ENCODE results near the gene TMEM255B. TPM values are rescaled to one million over a fixed set of nuclear protein-coding genes. Genes with fewer than 3 reads are reported as not detected.

Gene TMEM255B
- total RNA-seq, 1 donor from 2014 or later = 0.26 TPM

GRCh38 chr13:113749507-113749906, 9.5 kb upstream of the TMEM255B start:
- no peak for DNase-seq (ENCODE audit: low spot score)
- H3K9me3 Mint-ChIP-seq = peaks cover 16% of the 10 kb centered on the region
- no peaks in the 10 kb centered on the region for H3K36me3 ChIP-seq
- peaks cover 17% of the 10 kb centered on the region for H3F3A ChIP-seq (ENCODE audit: low read depth)
- H3K27me3 Mint-ChIP-seq (ENCODE audit: insufficient read depth, low read depth) = peaks cover 26% of the 10 kb centered on the region
- peaks cover 7% of the 10 kb centered on the region for H3K36me3 Mint-ChIP-seq
- H3K9me3 ChIP-seq (ENCODE audit: low read depth) = no peaks in the 10 kb centered on the region
- H3K4me2 ChIP-seq = no peak overlapping the region
- H3K27ac ChIP-seq = no peak overlapping the region
- no peaks in the 10 kb centered on the region for H3K79me2 ChIP-seq (ENCODE audit: low read depth)
- H3K4me3 ChIP-seq = no peak overlapping the region
- H3K4me3 Mint-ChIP-seq = no peak overlapping the region
- H3K9ac ChIP-seq = no peak overlapping the region
- H3K27me3 ChIP-seq = no peaks in the 10 kb centered on the region
- H2AFZ ChIP-seq (replicated peaks) = no peak overlapping the region
- TF ChIP-seq, protein P1, sequence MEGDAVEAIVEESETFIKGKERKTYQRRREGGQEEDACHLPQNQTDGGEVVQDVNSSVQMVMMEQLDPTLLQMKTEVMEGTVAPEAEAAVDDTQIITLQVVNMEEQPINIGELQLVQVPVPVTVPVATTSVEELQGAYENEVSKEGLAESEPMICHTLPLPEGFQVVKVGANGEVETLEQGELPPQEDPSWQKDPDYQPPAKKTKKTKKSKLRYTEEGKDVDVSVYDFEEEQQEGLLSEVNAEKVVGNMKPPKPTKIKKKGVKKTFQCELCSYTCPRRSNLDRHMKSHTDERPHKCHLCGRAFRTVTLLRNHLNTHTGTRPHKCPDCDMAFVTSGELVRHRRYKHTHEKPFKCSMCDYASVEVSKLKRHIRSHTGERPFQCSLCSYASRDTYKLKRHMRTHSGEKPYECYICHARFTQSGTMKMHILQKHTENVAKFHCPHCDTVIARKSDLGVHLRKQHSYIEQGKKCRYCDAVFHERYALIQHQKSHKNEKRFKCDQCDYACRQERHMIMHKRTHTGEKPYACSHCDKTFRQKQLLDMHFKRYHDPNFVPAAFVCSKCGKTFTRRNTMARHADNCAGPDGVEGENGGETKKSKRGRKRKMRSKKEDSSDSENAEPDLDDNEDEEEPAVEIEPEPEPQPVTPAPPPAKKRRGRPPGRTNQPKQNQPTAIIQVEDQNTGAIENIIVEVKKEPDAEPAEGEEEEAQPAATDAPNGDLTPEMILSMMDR (IDR thresholded peaks at IDR 0.05) = no peak
- TF ChIP-seq EZH2phosphoT487 (IDR thresholded peaks at IDR 0.05) (no peak), EZH2 (IDR thresholded peaks at IDR 0.05) (no peak)
- H3K4me1 ChIP-seq = no peaks in the 10 kb centered on the region
- peak overlapping the region; percentile 14 for H3K27ac Mint-ChIP-seq
- no peaks in the 10 kb centered on the region for H4K20me1 ChIP-seq (ENCODE audit: low read depth)
- H3K4me1 Mint-ChIP-seq = peaks cover 14% of the 10 kb centered on the region

DNA sequence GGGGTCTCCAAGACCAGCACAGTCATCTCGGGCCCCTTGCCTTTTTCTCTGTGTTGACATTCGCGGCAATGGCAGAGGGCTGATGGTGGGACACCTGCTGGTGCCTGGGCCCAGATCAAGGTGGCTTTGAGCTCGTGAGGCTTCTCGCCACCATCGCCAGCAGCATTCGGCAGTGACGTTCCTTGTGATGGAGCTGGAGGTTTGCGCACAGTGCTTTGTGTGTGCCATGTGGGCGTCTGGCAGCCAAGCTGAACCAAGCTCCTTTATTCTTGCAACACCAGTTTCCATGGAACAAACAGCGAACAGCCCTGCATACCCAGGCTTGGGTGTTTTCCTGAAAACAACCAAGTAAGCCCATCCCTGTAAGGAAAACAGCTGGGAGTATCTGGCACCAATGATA, 9.1 kb upstream of the TMEM255B start:
- Histone ChIP-seq H3K36me3 (no peaks in the 10 kb centered on the region), H2AFZ (replicated peaks) (no peak overlapping the region), H3K9me3 (ENCODE audit: low read depth) (no peaks in the 10 kb centered on the region), H3K27me3 (no peaks in the 10 kb centered on the region), H3K9ac (no peak overlapping the region), H3K4me1 (no peaks in the 10 kb centered on the region), H4K20me1 (ENCODE audit: low read depth) (no peaks in the 10 kb centered on the region), H3F3A (ENCODE audit: low read depth) (peaks cover 17% of the 10 kb centered on the region), H3K79me2 (ENCODE audit: low read depth) (no peaks in the 10 kb centered on the region), H3K4me2 (no peak overlapping the region), H3K4me3 (no peak overlapping the region), H3K27ac (no peak overlapping the region)
- Mint-ChIP-seq H3K4me3 (no peak overlapping the region), H3K27ac (peak overlapping the region; percentile 14), H3K4me1 (peaks cover 11% of the 10 kb centered on the region), H3K36me3 (peaks cover 7% of the 10 kb centered on the region), H3K9me3 (peaks cover 16% of the 10 kb centered on the region), H3K27me3 (ENCODE audit: insufficient read depth, low read depth) (peaks cover 23% of the 10 kb centered on the region)
- TF ChIP-seq EZH2 (IDR thresholded peaks at IDR 0.05) = no peak
- TF ChIP-seq, protein P1 (IDR thresholded peaks at IDR 0.05) = no peak
- no peak for DNase-seq (ENCODE audit: low spot score)

- Histone ChIP-seq H3K27me3 (no peaks in the 10 kb centered on the region), H3F3A (ENCODE audit: low read depth) (peaks cover 17% of the 10 kb centered on the region), H3K4me1 (no peaks in the 10 kb centered on the region), H3K9me3 (ENCODE audit: low read depth) (no peaks in the 10 kb centered on the region), H3K36me3 (no peaks in the 10 kb centered on the region), H2AFZ (replicated peaks) (no peak overlapping the region), H3K79me2 (ENCODE audit: low read depth) (no peaks in the 10 kb centered on the region), H3K27ac (no peak overlapping the region), H3K4me3 (no peak overlapping the region), H3K9ac (no peak overlapping the region), H4K20me1 (ENCODE audit: low read depth) (no peaks in the 10 kb centered on the region), H3K4me2 (no peak overlapping the region)
- H3K27me3 Mint-ChIP-seq (ENCODE audit: insufficient read depth, low read depth) = peaks cover 19% of the 10 kb centered on the region
- TF ChIP-seq, protein P1 (IDR thresholded peaks at IDR 0.05) = no peak
- TF ChIP-seq EZH2phosphoT487 (IDR thresholded peaks at IDR 0.05) (no peak), EZH2 (IDR thresholded peaks at IDR 0.05) (no peak)
- peaks cover 7% of the 10 kb centered on the region for H3K36me3 Mint-ChIP-seq
- peaks cover 13% of the 10 kb centered on the region for H3K9me3 Mint-ChIP-seq
- peak overlapping the region; percentile 35 for H3K27ac Mint-ChIP-seq
- peak overlapping the region; percentile 67 for H3K4me3 Mint-ChIP-seq
- no peak for DNase-seq (ENCODE audit: low spot score)
- H3K4me1 Mint-ChIP-seq = peaks cover 11% of the 10 kb centered on the region
These were observed 8.2 kb upstream of the TMEM255B start for GRCh38 chr13:113750554-113751399.

Data from neural progenitor cell (in vitro differentiated cells).